Breast epithelium (tissue), 4 donors: ENCODE measurements around the gene PCSK1N. TPM values are rescaled to one million over a fixed set of nuclear protein-coding genes. Genes with fewer than 3 reads are reported as not detected.
"Not testable (repeated sequence)": the region's sequence is repeated elsewhere in the genome, so short reads cannot be mapped to it uniquely, and the experiment has no call there.

Experiments
- DNase-seq, 2 donors: peaks; one replicate each; pipeline ENCODE4 v3.0.0-alpha.2; 2019; ENCODE audit warnings: low spot score in 2 of 2
- H3K27ac ChIP-seq, 2 donors: fragments of 200-600 bp; sonication (generic) in 1 of 2; one replicate each; pipeline ENCODE4 v1.5.1; 2016 to 2019; ENCODE audit warnings: mild to moderate bottlenecking in 1 of 2
- H3K27me3 ChIP-seq, 2 donors: fragments of 200-600 bp; sonication (generic) in 1 of 2; one replicate each; pipeline versions ENCODE4 v1.5.1 to v1.6.0; 2017 to 2019; ENCODE audit warnings: control low read depth in 1 of 2, mild to moderate bottlenecking in 1 of 2
- H3K36me3 ChIP-seq: fragments of 200-600 bp; one replicate; pipeline ENCODE4 v1.5.1; 2019
- H3K4me1 ChIP-seq, 2 donors: fragments of 200-600 bp; sonication (generic); one replicate each; pipeline ENCODE4 v1.5.1; 2016 to 2019; ENCODE audit warnings: control low read depth in 1 of 2
- H3K4me3 ChIP-seq, 3 donors: fragments of 200-600 bp; sonication (generic); 1 replicate in 2 of 3; 2 replicates in 1 of 3; pipeline ENCODE4 v1.5.1; 2016 to 2019; ENCODE audit warnings: mild to moderate bottlenecking in 3 of 3, moderate library complexity in 2 of 3
- H3K9me3 ChIP-seq, 2 donors: fragments of 200-600 bp; sonication (generic) in 1 of 2; one replicate each; pipeline ENCODE4 v1.5.1; 2016 to 2019; ENCODE audit warnings: control low read depth in 1 of 2
- POLR2A ChIP-seq: fragments of 450-650 bp; IDR thresholded peaks from one replicate; pipeline ENCODE4 v1.6.1; 2016; ENCODE audit warnings: antibody characterized with exemption, mild to moderate bottlenecking, moderate library complexity
- POLR2AphosphoS5 ChIP-seq, 3 donors: sonication (generic); formaldehyde crosslinking; IDR thresholded peaks; one replicate each; pipeline ENCODE4 v1.6.1; 2017; ENCODE audit warnings: antibody characterized with exemption in 3 of 3
- intact Hi-C: fragments of 100-400 bp; cut with DNase I; formaldehyde crosslinking; loops from one replicate; pipeline ENCODE4 v1.15.1; 2023; ENCODE audit warnings: low total_unique reads
- total RNA-seq, 3 donors: library from RNA; depleted of rRNA; stranded (reverse); fragments of >200 nt; gene quantifications; one replicate each; pipeline ENCODE4 v1.1.0, GENCODE V29; 2016
- TF ChIP-seq, protein P1 (sequence below), 3 donors: fragments of 450-650 bp; IDR thresholded peaks; one replicate each; pipeline ENCODE4 v1.5.1; 2016 to 2017; ENCODE audit warnings: antibody characterized with exemption in 3 of 3, mild to moderate bottlenecking in 3 of 3, moderate library complexity in 3 of 3

Gene PCSK1N
- total RNA-seq, 3 donors from 2014 or later = 1.4 to 3.6 (median 2.2) TPM

DNA sequence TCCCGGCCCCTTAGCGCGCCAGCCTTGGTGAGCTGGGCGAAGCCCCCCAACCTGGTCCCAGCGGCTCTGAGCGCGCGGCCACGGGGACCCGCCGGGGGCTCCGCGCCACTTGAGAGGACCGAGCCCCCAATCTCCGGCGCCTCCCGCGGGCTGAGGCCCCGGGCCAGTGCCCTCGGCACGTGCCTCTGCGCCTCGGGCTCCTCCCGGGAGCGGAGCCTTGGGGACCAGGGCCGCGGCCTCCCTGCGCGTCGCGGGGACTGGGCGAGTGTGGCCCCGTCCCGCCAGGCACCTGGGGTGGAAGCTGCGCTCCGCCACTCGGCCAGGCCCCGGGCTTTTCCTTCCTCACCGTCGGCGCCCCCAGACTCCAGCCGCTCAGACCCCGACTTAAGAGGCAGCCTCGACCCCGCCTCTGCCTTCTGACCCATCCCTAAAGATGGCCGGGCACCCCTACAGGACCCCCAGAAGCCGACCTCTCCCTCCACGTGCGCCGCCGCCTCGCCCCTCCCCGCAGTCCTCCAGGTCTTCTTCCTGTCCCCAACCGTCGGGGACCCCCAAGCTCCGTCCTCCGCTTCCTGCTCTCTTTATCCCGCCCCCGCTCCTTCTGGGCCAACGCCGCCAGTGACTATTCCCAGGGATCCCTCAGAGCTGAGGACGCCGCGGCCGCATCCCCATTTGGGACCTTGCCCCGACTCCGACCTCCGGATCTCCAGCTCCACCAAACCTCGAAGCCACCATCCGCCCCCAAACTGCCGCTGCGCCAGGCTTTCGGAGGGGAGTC, 8.3 kb downstream of the PCSK1N start:
- no peak overlapping the region for H3K4me3 ChIP-seq
- intact Hi-C loops = no loop called here
- H3K36me3 ChIP-seq = no peaks in the 10 kb centered on the region
- TF ChIP-seq, protein P1, sequence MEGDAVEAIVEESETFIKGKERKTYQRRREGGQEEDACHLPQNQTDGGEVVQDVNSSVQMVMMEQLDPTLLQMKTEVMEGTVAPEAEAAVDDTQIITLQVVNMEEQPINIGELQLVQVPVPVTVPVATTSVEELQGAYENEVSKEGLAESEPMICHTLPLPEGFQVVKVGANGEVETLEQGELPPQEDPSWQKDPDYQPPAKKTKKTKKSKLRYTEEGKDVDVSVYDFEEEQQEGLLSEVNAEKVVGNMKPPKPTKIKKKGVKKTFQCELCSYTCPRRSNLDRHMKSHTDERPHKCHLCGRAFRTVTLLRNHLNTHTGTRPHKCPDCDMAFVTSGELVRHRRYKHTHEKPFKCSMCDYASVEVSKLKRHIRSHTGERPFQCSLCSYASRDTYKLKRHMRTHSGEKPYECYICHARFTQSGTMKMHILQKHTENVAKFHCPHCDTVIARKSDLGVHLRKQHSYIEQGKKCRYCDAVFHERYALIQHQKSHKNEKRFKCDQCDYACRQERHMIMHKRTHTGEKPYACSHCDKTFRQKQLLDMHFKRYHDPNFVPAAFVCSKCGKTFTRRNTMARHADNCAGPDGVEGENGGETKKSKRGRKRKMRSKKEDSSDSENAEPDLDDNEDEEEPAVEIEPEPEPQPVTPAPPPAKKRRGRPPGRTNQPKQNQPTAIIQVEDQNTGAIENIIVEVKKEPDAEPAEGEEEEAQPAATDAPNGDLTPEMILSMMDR (IDR thresholded peaks at IDR 0.05) = no peak
- TF ChIP-seq POLR2AphosphoS5 (IDR thresholded peaks at IDR 0.05) (no peak), POLR2A (no peak)
- no peaks in the 10 kb centered on the region for H3K4me1 ChIP-seq
- no peak overlapping the region for H3K27ac ChIP-seq
- no peak for DNase-seq
- peaks cover 11 to 20% of the 10 kb centered on the region in 2 donors for H3K9me3 ChIP-seq
- H3K27me3 ChIP-seq = peaks cover 0 to 47% of the 10 kb centered on the region in 2 donors

DNA sequence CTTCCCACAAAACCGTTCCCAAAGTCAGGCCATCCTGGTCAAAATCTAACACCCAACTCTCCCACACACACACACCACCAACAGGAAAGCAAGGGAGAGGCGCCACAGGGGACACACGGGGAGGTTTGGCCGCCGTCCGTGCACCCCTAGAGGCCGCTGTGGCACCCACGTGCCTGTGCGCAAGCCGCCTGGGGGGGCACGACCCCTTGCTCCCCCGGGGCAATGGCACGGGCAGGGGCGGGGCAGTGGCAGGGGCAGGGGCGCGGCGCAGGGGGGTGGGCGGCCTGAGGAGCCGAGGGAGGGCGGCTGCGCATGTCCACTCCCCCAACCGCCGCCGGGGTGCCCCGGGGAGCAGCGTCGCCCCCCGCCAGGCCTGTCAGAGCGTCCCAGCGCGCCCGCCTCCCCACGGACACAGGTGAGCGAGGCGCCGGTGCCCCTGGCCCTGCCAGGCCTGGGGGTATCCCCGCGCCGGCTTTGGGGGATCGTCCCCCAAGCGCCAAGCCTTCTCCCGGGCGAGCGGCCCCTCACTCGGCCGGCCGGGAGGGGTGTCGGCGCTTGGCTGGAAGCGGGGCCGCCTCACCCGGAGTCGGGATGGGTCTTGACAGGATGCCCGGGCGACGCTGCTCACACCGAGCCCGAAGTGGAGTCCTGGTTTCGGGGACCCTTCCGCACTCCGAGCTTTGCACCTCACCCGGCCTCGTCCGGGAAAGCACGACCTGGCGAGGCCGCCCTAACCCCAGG, 9.1 kb downstream of the PCSK1N start, which contains the start of gene ERAS:
Gene ERAS, plus strand, starts transcription at position 379 of the 741 bp plus-strand sequence. CDS start 2,611 bp downstream, outside the sequence.
- no peaks in the 10 kb centered on the region for H3K36me3 ChIP-seq

DNA sequence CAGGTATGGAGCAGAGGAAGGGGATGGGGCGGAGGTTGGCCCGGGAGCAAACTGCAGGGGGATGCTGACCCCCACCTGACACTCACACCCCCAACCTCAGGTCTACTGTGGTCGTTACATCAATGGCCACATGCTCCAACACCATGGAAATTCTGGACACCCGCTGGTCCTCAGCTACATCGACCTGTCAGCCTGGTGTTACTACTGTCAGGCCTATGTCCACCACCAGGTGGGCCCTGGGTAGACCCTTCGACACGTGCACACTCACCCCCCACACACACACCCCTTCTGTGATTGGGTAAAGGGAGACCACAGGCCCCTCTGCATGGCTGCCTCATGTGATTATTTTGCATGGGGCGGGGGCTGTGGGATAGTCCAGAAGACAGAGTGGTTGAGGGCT, 11.3 kb downstream of the PCSK1N start:
- Histone ChIP-seq H3K27ac (no peak overlapping the region), H3K4me3 (no peak overlapping the region), H3K9me3 (peaks cover 11 to 20% of the 10 kb centered on the region in 2 donors), H3K27me3 (peaks cover 0 to 38% of the 10 kb centered on the region in 2 donors), H3K4me1 (no peaks in the 10 kb centered on the region), H3K36me3 (no peaks in the 10 kb centered on the region)
- intact Hi-C loops = no loop called here
- DNase-seq = no peak
- TF ChIP-seq, protein P1 (IDR thresholded peaks at IDR 0.05) = no peak
- TF ChIP-seq POLR2AphosphoS5 (IDR thresholded peaks at IDR 0.05) = no peak
- TF ChIP-seq POLR2A = no peak

More for the DNA sequence above, 9.1 kb downstream of the PCSK1N start, which contains the start of gene ERAS:
- Histone ChIP-seq H3K9me3 (peaks cover 11 to 20% of the 10 kb centered on the region in 2 donors), H3K27me3 (peaks cover 0 to 46% of the 10 kb centered on the region in 2 donors), H3K27ac (no peak within 1 kb of the TSS), H3K4me3 (no peak within 1 kb of the TSS), H3K4me1 (no peaks in the 10 kb centered on the region)
- intact Hi-C loops = no loop called here
- DNase-seq = no peak
- TF ChIP-seq POLR2A (no peak), POLR2AphosphoS5 (IDR thresholded peaks at IDR 0.05) (no peak)
- TF ChIP-seq, protein P1 (IDR thresholded peaks at IDR 0.05) = no peak

DNA sequence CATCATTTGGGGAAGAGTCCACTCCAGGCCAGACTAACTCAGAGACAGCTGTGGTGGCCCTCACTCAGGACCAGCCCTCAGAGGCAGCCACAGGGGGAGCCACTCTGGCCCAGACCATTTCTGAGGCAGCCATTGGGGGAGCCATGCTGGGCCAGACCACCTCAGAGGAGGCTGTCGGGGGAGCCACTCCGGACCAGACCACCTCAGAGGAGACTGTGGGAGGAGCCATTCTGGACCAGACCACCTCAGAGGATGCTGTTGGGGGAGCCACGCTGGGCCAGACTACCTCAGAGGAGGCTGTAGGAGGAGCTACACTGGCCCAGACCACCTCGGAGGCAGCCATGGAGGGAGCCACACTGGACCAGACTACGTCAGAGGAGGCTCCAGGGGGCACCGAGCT, 12.4 kb downstream of the PCSK1N start:
- Histone ChIP-seq H3K4me3 (no peak overlapping the region), H3K36me3 (no peaks in the 10 kb centered on the region), H3K9me3 (peaks cover 11 to 20% of the 10 kb centered on the region in 2 donors), H3K4me1 (no peaks in the 10 kb centered on the region), H3K27me3 (peaks cover 0 to 42% of the 10 kb centered on the region in 2 donors), H3K27ac (no peak overlapping the region)
- no peak for DNase-seq
- intact Hi-C loops = no loop called here
- TF ChIP-seq POLR2AphosphoS5 (IDR thresholded peaks at IDR 0.05) = no peak
- TF ChIP-seq POLR2A = no peak
- TF ChIP-seq, protein P1 (IDR thresholded peaks at IDR 0.05) = no peak

DNA sequence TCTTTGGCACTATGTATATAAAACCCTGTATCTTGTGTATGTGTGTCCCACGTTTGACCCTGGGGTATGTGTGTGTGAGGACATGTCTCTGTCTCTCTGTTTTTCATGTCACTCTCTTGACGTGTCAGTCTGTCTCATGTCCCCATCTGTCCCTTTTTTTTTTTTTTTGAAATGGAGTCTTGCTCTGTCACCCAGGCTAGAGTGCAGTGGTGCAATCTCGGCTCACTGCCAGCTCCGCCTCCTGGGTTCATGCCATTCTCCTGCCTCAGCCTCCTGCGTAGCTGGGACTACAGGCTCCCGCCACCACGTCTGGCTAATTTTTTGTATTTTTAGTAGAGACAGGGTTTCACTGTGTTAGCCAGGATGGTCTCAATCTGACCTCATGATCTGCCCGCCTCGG, 16.0 kb downstream of the PCSK1N start:
- H3K27me3 ChIP-seq = peaks cover 0 to 66% of the 10 kb centered on the region in 2 donors
- H3K9me3 ChIP-seq, H3K4me1 ChIP-seq, H3K36me3 ChIP-seq, H3K4me3 ChIP-seq, DNase-seq, H3K27ac ChIP-seq: not testable (repeated sequence)
- intact Hi-C loops = loop anchor here (5.0 kb wide), 1 partner anchor 662 kb away; no protein-coding TSS in a partner anchor
